A673 (cell line): Measurements from ENCODE around the gene COX6A2.

ENCODE experiments used
- CTCF ChIP-seq: fragments of 300-800, 200-600 bp; sonication (generic); conservative IDR thresholded peaks from 2 replicates; pipeline ENCODE4 v1.5.1; 2017; ENCODE audit warnings: low read depth, mild to moderate bottlenecking, antibody characterized with exemption, low read length, moderate library complexity, mixed read lengths
- EZH2 ChIP-seq: fragments of 200-600 bp; sonication (generic); IDR thresholded peaks from 2 replicates; pipeline ENCODE4 v1.6.1; 2017; ENCODE audit warnings: borderline replicate concordance, low read depth, mild to moderate bottlenecking, mixed read lengths, antibody characterized with exemption, low read length; ENCODE audit not compliant: poor library complexity, severe bottlenecking

GRCh38 chr16:31429796-31430195 lies 1.6 kb upstream of the COX6A2 start:
- TF ChIP-seq CTCF, result no peak
- TF ChIP-seq EZH2, result no peak
